HEK293 (cell line): ENCODE measurements around the gene LYPD5.

Source experiments
- BCL11A ChIP-seq: fragments of 450-650 bp; formaldehyde crosslinking; IDR thresholded peaks from 2 replicates; pipeline ENCODE4 v1.5.1; 2016; ENCODE audit warnings: low read depth, missing biosample characterization, missing genetic modification characterization
- HIC1 ChIP-seq: fragments of 450-650 bp; formaldehyde crosslinking; IDR thresholded peaks from 2 replicates; pipeline ENCODE4 v1.5.1; 2016; ENCODE audit warnings: missing biosample characterization, missing genetic modification characterization
- HOXA7 ChIP-seq: sonication (generic); formaldehyde crosslinking; IDR thresholded peaks from 2 replicates; pipeline ENCODE4 v1.8.1; 2022; ENCODE audit warnings: missing genetic modification reagents, borderline replicate concordance
- HOXD13 ChIP-seq: sonication (generic); formaldehyde crosslinking; IDR thresholded peaks from 2 replicates; pipeline ENCODE4 v1.8.0; 2022; ENCODE audit warnings: missing genetic modification reagents, borderline replicate concordance
- MEIS1 ChIP-seq: sonication (generic); formaldehyde crosslinking; IDR thresholded peaks from 2 replicates; pipeline ENCODE4 v1.8.1; 2022; ENCODE audit warnings: missing genetic modification reagents, mild to moderate bottlenecking, borderline replicate concordance
- MYNN ChIP-seq: fragments of 450-650 bp; formaldehyde crosslinking; IDR thresholded peaks from 2 replicates; pipeline ENCODE4 v1.5.1; 2016; ENCODE audit warnings: missing biosample characterization, missing genetic modification characterization, borderline replicate concordance
- OVOL3 ChIP-seq: fragments of 450-650 bp; formaldehyde crosslinking; IDR thresholded peaks from 2 replicates; pipeline ENCODE4 v1.5.1; 2016; ENCODE audit warnings: missing biosample characterization, missing genetic modification characterization
- SCRT1 ChIP-seq: fragments of 450-650 bp; formaldehyde crosslinking; IDR thresholded peaks from 2 replicates; pipeline ENCODE4 v1.5.1; 2016; ENCODE audit warnings: missing biosample characterization, missing genetic modification characterization, borderline replicate concordance
- SP2 ChIP-seq: fragments of 450-650 bp; formaldehyde crosslinking; IDR thresholded peaks from 2 replicates; pipeline ENCODE4 v1.5.1; 2016; ENCODE audit warnings: missing biosample characterization, missing genetic modification characterization
- ZEB2 ChIP-seq: fragments of 450-650 bp; formaldehyde crosslinking; IDR thresholded peaks from 2 replicates; pipeline ENCODE4 v1.5.1; 2016; ENCODE audit warnings: missing biosample characterization, missing genetic modification characterization
- ZFP37 ChIP-seq: fragments of 450-650 bp; formaldehyde crosslinking; IDR thresholded peaks from 2 replicates; pipeline ENCODE4 v1.5.1; 2016; ENCODE audit warnings: missing biosample characterization, missing genetic modification characterization
- ZFP41 ChIP-seq: fragments of 450-650 bp; formaldehyde crosslinking; IDR thresholded peaks from 2 replicates; pipeline ENCODE4 v1.5.1; 2016; ENCODE audit warnings: missing biosample characterization, missing genetic modification characterization, borderline replicate concordance
- ZIC2 ChIP-seq: fragments of 450-650 bp; formaldehyde crosslinking; IDR thresholded peaks from 2 replicates; pipeline ENCODE4 v1.5.1; 2016; ENCODE audit warnings: missing biosample characterization, missing genetic modification characterization
- ZNF114 ChIP-seq: fragments of 450-650 bp; formaldehyde crosslinking; IDR thresholded peaks from 2 replicates; pipeline ENCODE4 v1.5.0; 2017; ENCODE audit warnings: missing biosample characterization, missing genetic modification characterization
- ZNF140 ChIP-seq: fragments of 450-650 bp; formaldehyde crosslinking; IDR thresholded peaks from 2 replicates; pipeline ENCODE4 v1.5.1; 2016; ENCODE audit warnings: missing biosample characterization, missing genetic modification characterization
- ZNF148 ChIP-seq: fragments of 450-650 bp; formaldehyde crosslinking; IDR thresholded peaks from 2 replicates; pipeline ENCODE4 v1.5.0; 2017; ENCODE audit warnings: missing biosample characterization, missing genetic modification characterization, borderline replicate concordance
- ZNF174 ChIP-seq: fragments of 450-650 bp; formaldehyde crosslinking; IDR thresholded peaks from 2 replicates; pipeline ENCODE4 v1.5.0; 2017; ENCODE audit warnings: missing biosample characterization, mild to moderate bottlenecking, missing genetic modification characterization
- ZNF19 ChIP-seq: fragments of 450-650 bp; formaldehyde crosslinking; IDR thresholded peaks from 2 replicates; pipeline ENCODE4; 2016; ENCODE audit warnings: missing biosample characterization, missing genetic modification characterization, low read depth
- ZNF24 ChIP-seq: fragments of 450-650 bp; formaldehyde crosslinking; IDR thresholded peaks from 2 replicates; pipeline ENCODE4 v1.5.1; 2016; ENCODE audit warnings: missing biosample characterization, missing genetic modification characterization
- ZNF311 ChIP-seq: fragments of 450-650 bp; formaldehyde crosslinking; IDR thresholded peaks from 2 replicates; pipeline ENCODE4 v1.5.1; 2017; ENCODE audit warnings: missing biosample characterization, missing genetic modification characterization, borderline replicate concordance
- ZNF324 ChIP-seq: fragments of 450-650 bp; formaldehyde crosslinking; IDR thresholded peaks from 2 replicates; pipeline ENCODE4 v1.5.1; 2016; ENCODE audit warnings: missing biosample characterization, missing genetic modification characterization
- ZNF362 ChIP-seq: fragments of 450-650 bp; formaldehyde crosslinking; IDR thresholded peaks from 2 replicates; pipeline ENCODE4 v1.5.1; 2016; ENCODE audit warnings: missing biosample characterization, missing genetic modification characterization
- ZNF394 ChIP-seq: fragments of 450-650 bp; formaldehyde crosslinking; IDR thresholded peaks from 2 replicates; pipeline ENCODE4 v1.5.1; 2016; ENCODE audit warnings: missing biosample characterization, missing genetic modification characterization, mild to moderate bottlenecking, moderate library complexity, borderline replicate concordance
- ZNF416 ChIP-seq: fragments of 450-650 bp; formaldehyde crosslinking; IDR thresholded peaks from 2 replicates; pipeline ENCODE4 v1.5.1; 2016; ENCODE audit warnings: missing biosample characterization, missing genetic modification characterization
- ZNF473 ChIP-seq: fragments of 450-650 bp; formaldehyde crosslinking; IDR thresholded peaks from 2 replicates; pipeline ENCODE4 v1.5.1; 2017; ENCODE audit warnings: missing biosample characterization, missing genetic modification characterization
- ZNF548 ChIP-seq: fragments of 450-650 bp; formaldehyde crosslinking; IDR thresholded peaks from 2 replicates; pipeline ENCODE4 v1.5.1; 2016; ENCODE audit warnings: missing biosample characterization, missing genetic modification characterization
- ZNF610 ChIP-seq: fragments of 450-650 bp; formaldehyde crosslinking; IDR thresholded peaks from 2 replicates; pipeline ENCODE4 v1.5.1; 2016; ENCODE audit warnings: missing biosample characterization, missing genetic modification characterization, borderline replicate concordance
- ZNF624 ChIP-seq: fragments of 450-650 bp; formaldehyde crosslinking; IDR thresholded peaks from 2 replicates; pipeline ENCODE4 v1.5.1; 2017; ENCODE audit warnings: missing biosample characterization, missing genetic modification characterization
- ZNF707 ChIP-seq: fragments of 450-650 bp; formaldehyde crosslinking; IDR thresholded peaks from 2 replicates; pipeline ENCODE4 v1.5.1; 2016; ENCODE audit warnings: missing biosample characterization, missing genetic modification characterization
- ZNF785 ChIP-seq: fragments of 450-650 bp; formaldehyde crosslinking; IDR thresholded peaks from 2 replicates; pipeline ENCODE4 v1.5.1; 2016; ENCODE audit warnings: missing biosample characterization, missing genetic modification characterization
- ZNF791 ChIP-seq: fragments of 450-650 bp; formaldehyde crosslinking; IDR thresholded peaks from 2 replicates; pipeline ENCODE4 v1.5.1; 2016; ENCODE audit warnings: missing biosample characterization, missing genetic modification characterization
- ZNF830 ChIP-seq: fragments of 450-650 bp; IDR thresholded peaks from 2 replicates; pipeline ENCODE4 v1.5.0; 2018; ENCODE audit warnings: missing biosample characterization, missing genetic modification characterization, low read depth, mild to moderate bottlenecking, moderate library complexity
- ZSCAN16 ChIP-seq: fragments of 450-650 bp; formaldehyde crosslinking; IDR thresholded peaks from 2 replicates; pipeline ENCODE4 v1.5.1; 2016; ENCODE audit warnings: missing biosample characterization, missing genetic modification characterization
- ZSCAN4 ChIP-seq: fragments of 450-650 bp; formaldehyde crosslinking; IDR thresholded peaks from 2 replicates; pipeline ENCODE4 v1.5.1; 2017; ENCODE audit warnings: missing biosample characterization, missing genetic modification characterization

Gene LYPD5

GRCh38 chr19:43826787-43827754 lies 24.8 kb upstream of the LYPD5 start, which contains the start of gene ZNF283 (continued):
- TF ChIP-seq ZNF610 (tag by site-specific recombination) (no peak), ZNF311 (tag by site-specific recombination) (no peak), ZSCAN16 (tag by site-specific recombination) (no peak), ZEB2 (tag by site-specific recombination) (peak; percentile 73; the same call in 1 of the 2 replicates), ZNF24 (tag by site-specific recombination) (no peak), ZNF19 (0 out of 2 replicates have a peak, but pooled peaks have one; percentile 54), MYNN (tag by site-specific recombination) (no peak), HOXD13 (CRISPR knock-in tag) (no peak), ZNF624 (tag by site-specific recombination) (no peak), ZIC2 (peak; percentile 74), ZNF830 (tag by site-specific recombination) (no peak), ZNF324 (tag by site-specific recombination) (peak; percentile 85; the same call in 1 of the 2 replicates), ZNF473 (tag by site-specific recombination) (no peak), ZNF140 (tag by site-specific recombination) (no peak), ZNF148 (no peak), ZNF394 (tag by site-specific recombination) (no peak), OVOL3 (tag by site-specific recombination) (no peak), ZFP37 (tag by site-specific recombination) (0 out of 2 replicates have a peak, but pooled peaks have one; percentile 60), ZFP41 (tag by site-specific recombination) (no peak), ZNF548 (tag by site-specific recombination) (no peak), SP2 (tag by site-specific recombination) (peak; percentile 52; the same call in 1 of the 2 replicates), ZSCAN4 (tag by site-specific recombination) (no peak; the same call in 1 of the 2 replicates), HOXA7 (CRISPR knock-in tag) (no peak), MEIS1 (CRISPR knock-in tag) (no peak), SCRT1 (tag by site-specific recombination) (0 out of 2 replicates have a peak, but pooled peaks have one; percentile 50), ZNF785 (tag by site-specific recombination) (peak; percentile 82; the same call in 1 of the 2 replicates), ZNF416 (tag by site-specific recombination) (no peak; the same call in 1 of the 2 replicates), ZNF114 (tag by site-specific recombination) (no peak), ZNF791 (tag by site-specific recombination) (no peak; the same call in 1 of the 2 replicates), ZNF362 (tag by site-specific recombination) (0 out of 2 replicates have a peak, but pooled peaks have one; percentile 37), ZNF707 (tag by site-specific recombination) (no peak), ZNF174 (tag by site-specific recombination) (no peak), HIC1 (tag by site-specific recombination) (no peak), BCL11A (tag by site-specific recombination) (no peak)
